Keratinocyte (primary cell): ENCODE results near the gene IL3. TPM values are rescaled to one million over a fixed set of nuclear protein-coding genes. Genes with fewer than 3 reads are reported as not detected.

ENCODE experiments used
- DNase-seq: peaks from one replicate; pipeline ENCODE4 v3.0.0-alpha.2; 2011; ENCODE audit warnings: low read depth, missing footprints, low spot score
- FAIRE-seq: peaks from 2 replicates; lab custom pipeline; 2011; peaks lifted over from hg19 to GRCh38; lab: Jason Lieb, UNC
- H2AFZ ChIP-seq: 2 replicates; pipeline ENCODE4 v1.6.0; 2012; ENCODE audit warnings: low read length, control low read depth, inconsistent platforms; ENCODE audit not compliant: control insufficient read depth
- H3K27ac ChIP-seq: 2 replicates; pipeline ENCODE4 v1.5.1; 2011; ENCODE audit warnings: low read length; ENCODE audit not compliant: control insufficient read depth, insufficient read depth
- H3K27me3 ChIP-seq: 3 replicates; pipeline ENCODE4 v1.6.0; 2011; ENCODE audit warnings: low read length; ENCODE audit not compliant: control insufficient read depth, insufficient read depth; ENCODE audit errors: extremely low read depth
- H3K36me3 ChIP-seq, 2 experiments: 2 replicates in 1 of 2; 3 replicates in 1 of 2; pipeline ENCODE4 v1.5.1; 2011; ENCODE audit warnings: low read length in 2 of 2, mild to moderate bottlenecking in 1 of 2; ENCODE audit not compliant: control insufficient read depth in 2 of 2, insufficient read depth in 2 of 2; ENCODE audit errors: extremely low read depth in 1 of 2
- H3K4me1 ChIP-seq: 3 replicates; pipeline ENCODE4 v1.5.1; 2011; ENCODE audit warnings: low read length; ENCODE audit not compliant: control insufficient read depth, insufficient read depth; ENCODE audit errors: extremely low read depth
- H3K4me2 ChIP-seq: 3 replicates; pipeline ENCODE4 v1.6.0; 2011; ENCODE audit warnings: low read depth, low read length; ENCODE audit not compliant: control insufficient read depth, insufficient read depth; ENCODE audit errors: extremely low read depth
- H3K4me3 ChIP-seq, 3 experiments: fragments of 200-600 bp in 1 of 3; sonication (generic) in 1 of 3; 2 replicates in 2 of 3; 3 replicates in 1 of 3; pipeline ENCODE4 v1.5.1; 2011 to 2016; ENCODE audit warnings: low read length in 3 of 3, mild to moderate bottlenecking in 3 of 3, control low read depth in 2 of 3, inconsistent platforms in 1 of 3, low read depth in 1 of 3, mixed read lengths in 1 of 3, mixed run types in 1 of 3, moderate library complexity in 1 of 3; ENCODE audit not compliant: control insufficient read depth in 2 of 3, insufficient read depth in 2 of 3; ENCODE audit errors: extremely low read depth in 1 of 3
- H3K79me2 ChIP-seq: 2 replicates; pipeline ENCODE4 v1.6.0; 2012; ENCODE audit warnings: low read length; ENCODE audit not compliant: control insufficient read depth, insufficient read depth
- H3K9ac ChIP-seq: 3 replicates; pipeline ENCODE4 v1.6.0; 2011; ENCODE audit warnings: low read length; ENCODE audit not compliant: control insufficient read depth, insufficient read depth; ENCODE audit errors: extremely low read depth
- H3K9me1 ChIP-seq: 3 replicates; pipeline ENCODE4 v1.6.0; 2011; ENCODE audit warnings: low read length; ENCODE audit not compliant: control insufficient read depth, insufficient read depth; ENCODE audit errors: extremely low read depth
- H3K9me3 ChIP-seq: 2 replicates; pipeline ENCODE4 v1.5.1; 2012; ENCODE audit warnings: low read depth, low read length; ENCODE audit not compliant: control insufficient read depth
- H4K20me1 ChIP-seq: 3 replicates; pipeline ENCODE4 v1.6.0; 2011; ENCODE audit warnings: low read length; ENCODE audit not compliant: control insufficient read depth, insufficient read depth; ENCODE audit errors: extremely low read depth
- EZH2 ChIP-seq: IDR thresholded peaks from one replicate; pipeline ENCODE4 v1.6.1; 2012; ENCODE audit warnings: inconsistent platforms, mild to moderate bottlenecking, low read length, moderate library complexity
- dilution Hi-C: fragments of 300-500 bp; cut with MboI; formaldehyde crosslinking; loops from one replicate; pipeline ENCODE4 v1.7.0; 2020; ENCODE audit warnings: low sequenced_read_pairs; ENCODE audit not compliant: extremely low pct_ligation_motif_present
- polyA plus RNA-seq, 5 experiments: library from polyadenylated mRNA; depleted of rRNA in 3 of 5; stranded (reverse) in 3 of 5; stranded (forward) in 1 of 5; unstranded in 1 of 5; fragments of >200 nt; gene quantifications; 1 replicate in 1 of 5; 2 replicates in 3 of 5; 3 replicates in 1 of 5; pipeline versions ENCODE4 v1.2.1 to v1.2.3, GENCODE V29; 2011 to 2012; ENCODE audit warnings: missing spikeins in 2 of 5, low read depth in 1 of 5, low replicate concordance in 1 of 5
- TF ChIP-seq, protein P1 (sequence below), 3 experiments: IDR thresholded peaks in 1 of 3; conservative IDR thresholded peaks in 1 of 3; optimal IDR thresholded peaks in 1 of 3; 2 replicates in 2 of 3; 3 replicates in 1 of 3; pipeline versions ENCODE3 to v1.5.1; 2011; ENCODE audit warnings: low read length in 3 of 3, mild to moderate bottlenecking in 3 of 3, moderate library complexity in 2 of 3, control low read depth in 1 of 3, inconsistent platforms in 1 of 3; ENCODE audit not compliant: insufficient read depth in 2 of 3; ENCODE audit errors: extremely low read depth in 1 of 3

Gene IL3
- polyA plus RNA-seq, 1 donor (not counting 4 experiments of a cell fraction or from before 2014, with no cell fraction given), result not detected

DNA sequence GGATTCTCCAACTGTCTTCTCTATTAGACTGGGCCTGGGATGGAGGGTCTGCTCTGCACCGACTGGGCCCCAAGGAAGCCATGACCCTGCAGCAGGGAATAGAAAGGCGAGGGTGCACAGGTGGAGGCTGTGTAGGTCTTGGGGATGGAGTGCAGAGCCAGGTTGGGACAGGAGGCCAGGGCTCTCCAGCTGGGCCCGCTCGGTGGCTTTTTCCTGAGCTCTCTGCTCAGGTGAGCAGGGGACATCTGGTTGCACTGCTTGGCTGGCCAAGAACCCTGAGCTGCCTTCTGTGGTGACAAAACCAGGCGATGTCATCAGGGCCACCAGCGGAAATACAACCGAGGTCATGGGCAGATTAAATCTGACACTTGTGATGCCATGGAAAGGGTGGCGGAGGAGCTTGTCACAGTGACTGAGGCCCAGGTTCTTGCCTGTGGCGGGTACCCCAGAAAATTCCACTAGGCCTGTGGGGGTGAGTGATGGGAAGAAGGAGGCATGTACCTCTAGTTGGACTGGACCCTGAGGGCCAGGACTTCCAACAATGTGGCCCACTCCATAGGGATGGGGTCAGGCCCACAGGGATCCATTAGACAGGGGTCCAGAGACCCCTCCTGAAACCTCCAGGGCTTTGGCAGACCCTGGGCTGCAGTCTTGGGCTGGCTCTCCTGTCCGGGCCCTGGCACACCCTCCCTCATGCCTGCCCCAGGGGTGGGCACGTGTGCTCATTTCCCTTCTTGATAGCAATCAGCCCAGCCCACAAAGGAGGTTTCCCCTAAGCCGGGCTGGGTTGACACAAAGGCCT is 4.4 kb upstream of the IL3 start:
- H3K4me1 ChIP-seq, result no peaks in the 10 kb centered on the region
- no peaks in the 10 kb centered on the region for H3K79me2 ChIP-seq
- H3K36me3 ChIP-seq, result no peaks in the 10 kb centered on the region
- DNase-seq, result no peak
- no peak overlapping the region for H3K4me3 ChIP-seq
- peaks cover 4% of the 10 kb centered on the region for H3K27me3 ChIP-seq
- H3K9me1 ChIP-seq, result no peaks in the 10 kb centered on the region
- no peaks in the 10 kb centered on the region for H3K9me3 ChIP-seq
- H3K27ac ChIP-seq, result no peak overlapping the region
- H2AFZ ChIP-seq, result no peak overlapping the region
- H4K20me1 ChIP-seq, result no peaks in the 10 kb centered on the region
- H3K4me2 ChIP-seq, result no peak overlapping the region
- dilution Hi-C loops, result no loop called here
- no peak for TF ChIP-seq EZH2
- TF ChIP-seq, protein P1, sequence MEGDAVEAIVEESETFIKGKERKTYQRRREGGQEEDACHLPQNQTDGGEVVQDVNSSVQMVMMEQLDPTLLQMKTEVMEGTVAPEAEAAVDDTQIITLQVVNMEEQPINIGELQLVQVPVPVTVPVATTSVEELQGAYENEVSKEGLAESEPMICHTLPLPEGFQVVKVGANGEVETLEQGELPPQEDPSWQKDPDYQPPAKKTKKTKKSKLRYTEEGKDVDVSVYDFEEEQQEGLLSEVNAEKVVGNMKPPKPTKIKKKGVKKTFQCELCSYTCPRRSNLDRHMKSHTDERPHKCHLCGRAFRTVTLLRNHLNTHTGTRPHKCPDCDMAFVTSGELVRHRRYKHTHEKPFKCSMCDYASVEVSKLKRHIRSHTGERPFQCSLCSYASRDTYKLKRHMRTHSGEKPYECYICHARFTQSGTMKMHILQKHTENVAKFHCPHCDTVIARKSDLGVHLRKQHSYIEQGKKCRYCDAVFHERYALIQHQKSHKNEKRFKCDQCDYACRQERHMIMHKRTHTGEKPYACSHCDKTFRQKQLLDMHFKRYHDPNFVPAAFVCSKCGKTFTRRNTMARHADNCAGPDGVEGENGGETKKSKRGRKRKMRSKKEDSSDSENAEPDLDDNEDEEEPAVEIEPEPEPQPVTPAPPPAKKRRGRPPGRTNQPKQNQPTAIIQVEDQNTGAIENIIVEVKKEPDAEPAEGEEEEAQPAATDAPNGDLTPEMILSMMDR (optimal IDR thresholded peaks at IDR 0.05 in 1 of 3, IDR thresholded peaks at IDR 0.05 in 1 of 3, conservative IDR thresholded peaks at IDR 0.05 in 1 of 3; ENCODE audit: extremely low read depth in 1 of 3, insufficient read depth in 2 of 3, low read length in 3 of 3), result no peak
- H3K9ac ChIP-seq, result no peak overlapping the region
- FAIRE-seq, result no peak

GRCh38 chr5:132056610-132057497 is 3.6 kb upstream of the IL3 start:
- Histone ChIP-seq H3K4me2 (no peak overlapping the region), H3K9ac (no peak overlapping the region), H3K27ac (no peak overlapping the region), H2AFZ (no peak overlapping the region), H3K27me3 (peaks cover 4% of the 10 kb centered on the region), H3K4me3 (no peak overlapping the region), H3K9me3 (no peaks in the 10 kb centered on the region), H3K79me2 (no peaks in the 10 kb centered on the region), H3K9me1 (no peaks in the 10 kb centered on the region), H4K20me1 (no peaks in the 10 kb centered on the region), H3K36me3 (no peaks in the 10 kb centered on the region), H3K4me1 (no peaks in the 10 kb centered on the region)
- FAIRE-seq (no peak), DNase-seq (no peak)
- TF ChIP-seq, protein P1 (optimal IDR thresholded peaks at IDR 0.05 in 1 of 3, IDR thresholded peaks at IDR 0.05 in 1 of 3, conservative IDR thresholded peaks at IDR 0.05 in 1 of 3; ENCODE audit: extremely low read depth in 1 of 3, insufficient read depth in 2 of 3, low read length in 3 of 3), result no peak
- TF ChIP-seq EZH2, result no peak
- dilution Hi-C loops, result no loop called here
